Loucy (cell line): Measurements from ENCODE around the gene WNT3.

Experiments
- H2AFZ ChIP-seq: fragments of 200-600 bp; sonication (generic); 2 replicates; pipeline ENCODE4 v1.6.0; 2016; ENCODE audit warnings: antibody characterized with exemption, mild to moderate bottlenecking, low read length, moderate library complexity
- H3F3A ChIP-seq: fragments of 200-600 bp; 2 replicates; pipeline ENCODE4 v1.6.0; 2016; ENCODE audit warnings: antibody characterized with exemption, low read depth, mild to moderate bottlenecking
- H3K27me3 ChIP-seq: fragments of 200-600 bp; sonication (generic); 2 replicates; pipeline ENCODE4 v1.6.1; 2014; ENCODE audit warnings: low read length, mild to moderate bottlenecking; ENCODE audit not compliant: insufficient read depth, poor library complexity, severe bottlenecking
- H3K36me3 ChIP-seq: fragments of 200-600 bp; sonication (generic); 2 replicates; pipeline ENCODE4 v1.6.1; 2016; ENCODE audit warnings: low read length; ENCODE audit not compliant: insufficient read depth
- H3K4me1 ChIP-seq: fragments of 200-600 bp; sonication (generic); 2 replicates; pipeline ENCODE4 v1.5.1; 2014; ENCODE audit warnings: low read length, mild to moderate bottlenecking; ENCODE audit not compliant: insufficient read depth, poor library complexity, severe bottlenecking
- H3K4me2 ChIP-seq: fragments of 200-600 bp; sonication (generic); 2 replicates; pipeline ENCODE4 v1.6.0; 2014; ENCODE audit warnings: antibody characterized with exemption, low read length, low read depth, mild to moderate bottlenecking; ENCODE audit not compliant: poor library complexity, severe bottlenecking
- H3K4me3 ChIP-seq: fragments of 200-600 bp; sonication (generic); 2 replicates; pipeline ENCODE4 v1.5.1; 2014; ENCODE audit warnings: low read length, mild to moderate bottlenecking, mixed read lengths; ENCODE audit not compliant: poor library complexity, severe bottlenecking
- H3K79me2 ChIP-seq: fragments of 200-600 bp; sonication (generic); 2 replicates; pipeline ENCODE4 v1.6.1; 2014; ENCODE audit warnings: low read length; ENCODE audit not compliant: insufficient read depth
- H3K9ac ChIP-seq: fragments of 200-600 bp; sonication (generic); 2 replicates; pipeline ENCODE4 v1.6.0; 2014; ENCODE audit warnings: mild to moderate bottlenecking, low read depth, low read length, moderate library complexity; ENCODE audit not compliant: poor library complexity, severe bottlenecking
- H3K9me2 ChIP-seq: fragments of 200-600 bp; sonication (generic); replicated peaks from 2 replicates; pipeline ENCODE4 v1.6.1; 2016; ENCODE audit warnings: low read depth, low read length, mixed read lengths
- H3K9me3 ChIP-seq: fragments of 200-600 bp; sonication (generic); 2 replicates; pipeline ENCODE4 v1.6.1; 2014; ENCODE audit warnings: mild to moderate bottlenecking, antibody characterized with exemption, low read length, low read depth; ENCODE audit not compliant: insufficient read depth
- H4K20me1 ChIP-seq: fragments of 200-600 bp; sonication (generic); 2 replicates; pipeline ENCODE4 v1.6.0; 2014; ENCODE audit warnings: antibody characterized with exemption, low read length, mild to moderate bottlenecking; ENCODE audit not compliant: insufficient read depth, poor library complexity, severe bottlenecking
- EZH2phosphoT487 ChIP-seq: fragments of 200-600 bp; IDR thresholded peaks from 2 replicates; pipeline ENCODE4 v1.6.1; 2018; ENCODE audit warnings: antibody characterized with exemption, mild to moderate bottlenecking, moderate library complexity, borderline replicate concordance
- TF ChIP-seq, protein P1 (sequence below): fragments of 200-600 bp; sonication (generic); conservative IDR thresholded peaks from 2 replicates; pipeline ENCODE4 v1.5.1; 2014; ENCODE audit warnings: mild to moderate bottlenecking, antibody characterized with exemption, low read length

The WNT3 gene

GRCh38 chr17:46717999-46718398, 100.5 kb downstream of the WNT3 start:
- H3K9me3 ChIP-seq: no peaks in the 10 kb centered on the region
- no peak overlapping the region for H3K4me3 ChIP-seq
- TF ChIP-seq, protein P1, sequence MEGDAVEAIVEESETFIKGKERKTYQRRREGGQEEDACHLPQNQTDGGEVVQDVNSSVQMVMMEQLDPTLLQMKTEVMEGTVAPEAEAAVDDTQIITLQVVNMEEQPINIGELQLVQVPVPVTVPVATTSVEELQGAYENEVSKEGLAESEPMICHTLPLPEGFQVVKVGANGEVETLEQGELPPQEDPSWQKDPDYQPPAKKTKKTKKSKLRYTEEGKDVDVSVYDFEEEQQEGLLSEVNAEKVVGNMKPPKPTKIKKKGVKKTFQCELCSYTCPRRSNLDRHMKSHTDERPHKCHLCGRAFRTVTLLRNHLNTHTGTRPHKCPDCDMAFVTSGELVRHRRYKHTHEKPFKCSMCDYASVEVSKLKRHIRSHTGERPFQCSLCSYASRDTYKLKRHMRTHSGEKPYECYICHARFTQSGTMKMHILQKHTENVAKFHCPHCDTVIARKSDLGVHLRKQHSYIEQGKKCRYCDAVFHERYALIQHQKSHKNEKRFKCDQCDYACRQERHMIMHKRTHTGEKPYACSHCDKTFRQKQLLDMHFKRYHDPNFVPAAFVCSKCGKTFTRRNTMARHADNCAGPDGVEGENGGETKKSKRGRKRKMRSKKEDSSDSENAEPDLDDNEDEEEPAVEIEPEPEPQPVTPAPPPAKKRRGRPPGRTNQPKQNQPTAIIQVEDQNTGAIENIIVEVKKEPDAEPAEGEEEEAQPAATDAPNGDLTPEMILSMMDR: no peak
- no peak for TF ChIP-seq EZH2phosphoT487
- peaks cover 6% of the 10 kb centered on the region for H3K4me1 ChIP-seq
- no peak overlapping the region for H3K9ac ChIP-seq
- no peaks in the 10 kb centered on the region for H4K20me1 ChIP-seq
- H3K27me3 ChIP-seq: no peaks in the 10 kb centered on the region
- no peak overlapping the region for H3K4me2 ChIP-seq
- H3K9me2 ChIP-seq: no peaks in the 10 kb centered on the region
- H2AFZ ChIP-seq: no peak overlapping the region
- no peaks in the 10 kb centered on the region for H3F3A ChIP-seq
- H3K79me2 ChIP-seq: no peaks in the 10 kb centered on the region
- H3K36me3 ChIP-seq: peaks cover 14% of the 10 kb centered on the region
